Activated T-helper 1 cell treated with anti-CD3 and anti-CD28 coated beads, Interleukin-2, amount 50 U/mL, for 16 hours (primary cell): Measurements from ENCODE around the gene CNP.

ENCODE experiments used
- DNase-seq, 2 donors: peaks; one replicate each; pipeline ENCODE4 v3.0.0-alpha.2; 2020; ENCODE audit warnings: low read depth in 1 of 2, low spot score in 1 of 2

CNP gene

DNA sequence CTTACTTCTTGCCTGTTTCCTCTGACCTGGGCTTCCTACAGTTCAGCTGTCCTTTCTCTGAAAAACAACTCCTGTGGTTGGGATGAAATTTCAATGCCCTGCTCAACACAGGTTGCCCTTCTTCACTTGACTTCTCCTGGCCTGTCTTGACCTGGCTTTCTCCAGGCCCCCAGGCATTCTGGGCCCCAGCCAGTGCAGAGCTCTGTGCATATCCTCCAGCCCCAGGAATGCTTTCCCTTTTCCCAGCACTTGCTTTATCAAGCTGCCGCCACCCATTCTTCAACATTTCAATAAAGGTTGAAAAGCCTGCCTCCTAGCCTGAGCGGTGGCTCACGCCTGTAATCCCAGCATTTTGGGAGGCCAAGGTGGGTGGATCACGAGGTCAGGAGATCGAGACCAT is 25.4 kb upstream of the CNP start:
- no peak for DNase-seq

DNA sequence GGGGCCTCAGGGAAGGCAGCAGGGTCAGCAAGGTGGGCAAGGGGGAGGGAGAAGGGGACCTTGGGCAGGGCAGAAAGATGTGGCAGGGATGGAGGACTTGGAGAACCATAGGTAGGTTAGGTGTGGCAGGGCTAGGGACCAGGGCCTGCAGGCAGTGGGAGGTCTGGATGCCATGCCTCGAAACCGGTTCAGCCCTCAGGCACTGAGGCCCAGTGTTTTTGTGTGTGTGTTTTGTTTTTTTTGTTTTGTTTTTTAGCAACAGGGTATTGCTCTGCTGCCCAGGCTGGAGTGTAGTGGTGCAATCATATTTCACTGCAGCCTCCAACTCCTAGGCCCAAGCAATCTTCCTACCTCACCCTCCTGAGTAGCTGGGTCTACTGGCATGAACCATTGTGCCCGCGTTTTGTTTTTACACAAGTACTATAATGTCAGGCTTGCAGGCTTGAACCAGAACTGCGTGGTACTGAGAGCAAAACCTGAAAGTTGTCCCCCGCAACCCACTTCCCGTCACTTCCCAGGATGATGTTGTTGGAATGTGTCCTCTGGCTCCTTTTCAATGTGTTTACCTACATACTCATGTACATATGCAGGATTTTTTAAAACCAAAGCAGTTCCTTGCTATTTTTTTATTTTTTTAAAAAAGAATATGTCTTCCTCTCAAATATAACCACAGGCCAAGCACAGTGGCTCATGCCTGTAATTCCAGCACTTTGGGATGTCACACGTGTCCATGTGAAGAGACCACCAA is 23.8 kb upstream of the CNP start:
- DNase-seq, result no peak

DNA sequence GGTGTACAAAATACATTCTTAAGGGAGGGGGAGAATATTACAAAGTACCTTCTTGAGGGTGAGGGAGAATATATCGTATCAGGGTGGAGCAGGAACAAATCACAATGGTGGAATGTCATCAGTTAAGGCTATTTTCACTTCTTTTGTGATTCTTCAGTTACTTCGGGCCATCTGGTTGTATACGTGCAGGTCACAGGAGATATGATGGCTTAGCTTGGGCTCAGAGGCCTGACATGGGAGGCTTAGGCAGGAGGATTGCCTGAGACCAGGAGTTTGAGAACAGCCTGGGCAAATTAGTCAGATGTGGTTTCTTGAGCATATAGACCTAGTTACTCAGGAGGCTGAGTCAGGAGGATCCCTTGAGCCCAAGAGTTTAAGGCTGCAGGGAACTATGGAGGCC is 23.1 kb upstream of the CNP start:
- DNase-seq, result no peak

DNA sequence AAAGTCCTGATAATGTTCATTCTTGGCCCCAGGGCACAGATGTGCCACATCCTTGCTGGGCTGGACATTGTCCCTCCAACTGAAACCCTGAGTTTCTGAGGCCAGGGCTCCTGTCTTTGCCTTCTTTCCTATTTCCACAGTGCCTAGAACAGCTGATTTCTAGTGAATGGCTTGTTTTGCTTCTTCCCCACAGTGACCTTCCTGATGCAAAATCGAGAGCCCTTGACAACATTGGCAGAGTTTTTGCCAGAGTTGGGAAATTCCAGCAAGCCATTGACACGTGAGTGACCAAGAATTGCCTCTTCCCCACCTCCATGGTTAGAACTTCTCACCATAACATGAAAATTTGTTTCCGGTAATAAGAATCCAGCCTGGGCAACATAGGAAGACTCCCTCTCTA is 21.7 kb upstream of the CNP start:
- no peak for DNase-seq

- DNase-seq, result no peak
Measured at GRCh38 chr17:41948762-41949460, 17.7 kb upstream of the CNP start.

- no peak for DNase-seq
Measured at GRCh38 chr17:41956522-41956921, 10.1 kb upstream of the CNP start.

DNA sequence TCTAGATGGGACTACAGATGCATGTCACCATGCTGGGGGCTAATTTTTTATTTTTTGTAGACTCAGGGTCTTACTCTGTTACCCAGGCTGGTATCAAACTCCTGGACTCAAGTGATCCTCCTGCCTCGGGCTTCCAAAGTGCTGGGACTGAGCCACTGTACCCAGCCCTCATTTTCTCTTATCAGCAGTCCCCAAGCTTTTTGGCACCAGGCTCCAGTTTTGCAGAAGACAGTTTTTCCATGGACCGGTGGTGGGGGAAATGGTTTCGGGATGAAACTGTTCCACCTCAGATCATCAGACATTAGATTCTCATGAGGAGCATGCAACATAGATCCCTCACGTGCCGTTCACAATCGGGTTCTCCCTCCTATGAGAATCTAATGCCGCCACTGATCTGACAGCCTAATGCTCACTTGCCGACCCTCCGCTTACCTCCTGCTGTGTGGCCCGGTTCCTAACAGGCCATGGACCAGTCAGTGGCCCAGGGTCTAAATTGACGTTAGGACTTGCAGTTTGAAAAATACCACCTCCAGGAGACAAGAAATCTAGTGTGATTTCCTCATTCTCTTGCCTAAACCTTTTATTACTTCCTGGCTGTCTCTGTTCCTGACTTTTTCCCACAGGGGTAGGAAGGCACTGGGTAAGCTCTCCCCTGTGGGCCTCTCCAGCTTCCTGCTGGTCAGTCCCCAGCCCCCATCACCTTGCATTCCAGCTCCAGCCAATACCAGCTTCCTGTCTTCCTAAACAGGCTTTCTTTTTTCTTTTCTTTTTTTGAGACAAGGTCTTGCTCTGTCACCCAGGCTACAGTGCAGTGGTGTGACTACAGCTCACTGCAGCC is 9.3 kb upstream of the CNP start:
- DNase-seq, result no peak

- no peak for DNase-seq
Measured at GRCh38 chr17:41957869-41958439, 8.6 kb upstream of the CNP start.

DNA sequence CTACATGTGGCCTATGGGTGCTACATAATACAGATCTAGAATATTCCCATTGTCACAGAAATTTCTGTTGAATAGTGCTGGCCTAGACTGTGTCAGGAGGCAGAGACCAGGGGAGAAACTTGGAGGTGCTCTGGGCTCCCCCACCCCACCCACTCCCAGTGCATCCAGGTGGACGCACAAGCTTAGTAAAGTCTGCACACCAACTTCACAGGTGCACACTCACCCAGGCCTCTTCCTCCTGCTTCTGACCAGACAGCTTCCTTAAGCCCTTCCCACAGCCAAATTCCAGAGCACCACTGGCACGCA is 7.6 kb upstream of the CNP start:
- no peak for DNase-seq

DNA sequence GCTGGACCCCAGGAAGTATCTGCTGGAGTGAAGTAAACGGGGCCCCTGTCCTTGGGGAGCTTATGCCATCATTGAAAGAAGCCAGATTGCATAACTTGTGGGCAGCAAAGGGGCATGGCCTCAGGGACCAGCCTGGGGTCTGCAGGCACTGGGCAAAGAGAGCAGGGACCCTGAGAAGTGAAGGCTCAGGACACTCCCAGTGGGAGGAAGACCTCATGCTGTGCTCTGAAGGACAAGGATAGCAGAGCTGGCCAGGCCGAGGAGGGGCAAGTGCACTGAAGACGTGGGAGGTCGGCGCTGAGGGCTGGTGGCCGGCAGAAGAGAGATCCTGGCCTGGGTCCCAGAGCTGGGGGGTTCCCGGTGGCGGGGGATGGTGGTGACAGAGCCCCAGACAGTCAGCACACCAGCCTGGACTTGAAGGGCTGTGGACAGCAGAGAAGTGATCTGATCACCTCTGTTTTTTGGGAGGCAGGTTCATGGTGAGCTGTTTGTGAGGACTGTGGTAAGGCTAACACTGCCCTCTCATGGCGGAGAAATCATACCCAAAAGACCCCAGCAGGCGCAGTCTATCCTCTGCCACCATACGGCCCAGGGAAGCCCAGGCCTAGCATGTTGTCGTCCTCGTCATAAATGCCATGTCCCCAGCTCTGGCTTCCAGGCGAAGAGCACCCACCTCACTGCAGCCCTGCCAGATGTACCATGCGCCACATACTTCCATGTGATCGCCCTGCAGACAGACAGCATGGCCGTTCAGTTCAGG is 7.1 kb upstream of the CNP start:
- no peak for DNase-seq

DNA sequence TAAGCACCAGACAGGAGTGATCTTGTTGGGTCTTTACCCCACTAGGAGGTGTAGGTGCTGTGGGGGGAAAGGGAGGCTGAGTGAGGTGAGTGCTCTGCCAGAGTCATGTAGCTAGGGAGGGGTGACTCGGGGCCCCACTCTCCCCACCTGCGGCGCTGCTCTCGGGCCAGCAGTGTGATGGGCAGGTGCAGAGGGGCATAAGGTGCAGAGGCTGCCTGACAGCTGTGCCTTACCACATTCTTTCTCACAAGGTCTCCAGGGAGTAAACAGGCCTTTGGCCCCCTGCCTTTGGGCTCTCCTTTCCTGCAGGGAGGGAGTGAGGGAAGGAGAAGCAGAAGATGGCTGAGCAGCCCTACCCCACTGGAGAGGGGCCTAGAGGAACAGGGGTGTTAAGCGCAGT is 4.5 kb upstream of the CNP start:
- no peak for DNase-seq

DNA sequence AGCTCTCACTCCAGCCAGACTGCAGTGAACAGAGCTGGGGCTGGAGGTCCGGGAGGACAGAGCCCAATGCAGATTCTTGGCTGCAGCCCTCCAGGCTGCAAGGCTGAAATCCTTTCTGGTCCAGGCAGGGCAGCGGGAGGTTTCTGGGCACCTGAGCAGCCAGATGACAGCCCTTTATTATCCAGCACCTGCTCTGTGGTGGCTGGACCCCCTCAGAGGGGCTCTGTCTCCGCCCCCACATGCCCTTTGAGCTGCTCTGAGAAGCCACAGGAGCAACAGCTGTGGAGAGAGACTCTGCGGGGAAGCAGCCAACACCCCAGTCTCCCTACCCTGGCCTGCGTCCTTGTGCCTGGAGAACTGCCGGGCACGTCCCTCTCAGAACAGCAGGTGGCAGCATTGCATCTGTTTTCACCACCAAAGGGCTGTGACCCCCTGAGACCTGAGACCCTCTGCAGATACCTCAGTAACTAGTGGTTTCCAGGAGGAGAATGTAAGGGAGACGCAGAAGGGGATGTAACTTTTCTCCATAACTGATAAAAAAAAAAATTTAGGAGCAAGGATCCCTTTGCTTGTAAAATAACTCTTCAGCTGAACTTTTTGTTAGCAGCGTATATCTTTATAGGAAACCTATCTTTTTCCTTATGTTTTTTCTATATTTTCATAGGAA is 3.7 kb upstream of the CNP start:
- peak; percentile 46 to 51 for DNase-seq

DNA sequence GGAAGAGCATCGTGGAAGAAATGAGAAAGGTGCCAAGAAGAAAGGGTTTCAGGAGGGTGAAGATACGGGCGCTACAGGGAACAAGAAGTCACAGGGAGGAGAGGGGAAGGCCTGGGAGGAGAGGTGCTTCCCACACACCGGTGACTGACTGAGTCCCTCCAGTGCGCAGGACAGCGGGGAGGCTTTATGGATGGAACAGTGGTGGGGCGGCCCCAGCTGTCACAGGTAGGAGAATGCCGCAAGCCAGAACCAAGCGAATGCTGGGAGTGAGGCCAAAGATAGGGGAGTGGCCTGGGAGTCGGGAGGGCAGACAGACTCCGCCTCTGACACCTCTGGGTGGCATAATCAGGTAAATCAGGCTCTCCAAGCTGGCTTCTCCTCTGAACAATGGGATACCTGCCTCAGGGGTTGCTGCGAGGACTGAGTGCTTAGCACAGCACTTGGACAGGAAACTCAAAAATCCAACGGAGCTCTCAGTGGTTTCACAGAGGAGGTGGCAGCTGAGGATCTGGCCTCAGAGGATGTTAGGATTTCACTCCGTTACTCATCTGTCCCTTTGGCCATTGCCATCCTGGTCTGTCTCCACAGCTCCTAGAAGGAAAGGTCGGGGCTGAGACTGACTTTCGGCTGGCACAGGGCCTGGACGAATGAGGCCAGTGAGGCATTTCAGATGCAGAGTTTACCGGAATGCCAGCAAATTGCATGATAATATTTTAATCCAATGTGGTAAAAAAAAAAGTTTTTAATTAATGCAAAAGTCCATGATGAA is 717 bp upstream of the CNP start:
- DNase-seq, result peak; percentile 39 to 41

GRCh38 chr17:41967141-41967920 is 736 bp downstream of the CNP start:
- peak in 1 of 2 donors; percentile 17 for DNase-seq

GRCh38 chr17:41967921-41968578 is 1.5 kb downstream of the CNP start:
- DNase-seq, result no peak

DNA sequence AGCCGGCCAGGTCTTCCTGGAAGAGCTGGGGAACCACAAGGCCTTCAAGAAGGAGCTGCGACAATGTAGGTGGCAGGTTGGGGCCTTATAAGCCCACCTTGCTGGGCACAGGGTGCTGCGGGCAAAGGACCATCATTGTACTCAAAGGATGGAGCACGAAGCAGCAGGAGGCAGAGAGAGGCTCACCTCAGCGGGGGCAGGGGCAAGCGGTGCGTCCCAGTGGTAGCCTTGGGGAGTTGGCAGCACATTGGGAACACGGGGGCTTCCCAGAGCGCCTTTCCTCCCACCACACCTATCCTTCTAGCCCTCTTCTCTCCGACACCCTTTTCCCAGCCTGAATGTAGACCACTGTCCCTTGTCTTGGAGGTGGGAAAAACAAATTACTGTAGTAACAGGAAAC is 2.1 kb downstream of the CNP start:
- no peak for DNase-seq

- no peak for DNase-seq
Measured at GRCh38 chr17:41970901-41971331, 4.3 kb downstream of the CNP start.

GRCh38 chr17:41971721-41972523 is 5.3 kb downstream of the CNP start:
- DNase-seq, result no peak
